HCT116 (cell line): Measurements from ENCODE around the gene HIVEP3. TPM values are rescaled to one million over a fixed set of nuclear protein-coding genes. Genes with fewer than 3 reads are reported as not detected.

Experiments
- ATAC-seq: fragments of 200-7000 bp; cut with Tn5 transposase; 2 replicates; pipeline ENCODE4 v1.9.1; 2020; ENCODE audit warnings: mild to moderate bottlenecking, moderate library complexity
- BruUV-seq: library from RNA; stranded (reverse); fragments of 400-500 nt; replicated peaks from 2 replicates; lab custom pipeline; 2021; lab: Mats Ljungman, UMichigan
- CTCF ChIA-PET: fragments of 300-600 bp; sonication (Branson Sonifier 250); formaldehyde crosslinking; loops from one replicate; lab custom pipeline; 2021; ENCODE audit warnings: antibody characterized with exemption; lab: Charles Lee
- POLR2A ChIA-PET: fragments of 300-600, 350-600 bp; sonication (Branson Sonifier 250); formaldehyde crosslinking; loops from one replicate; lab custom pipeline; 2021; ENCODE audit warnings: antibody characterized with exemption; lab: Charles Lee
- RAD21 ChIA-PET, 2 experiments: fragments of 300-600 bp; sonication (Branson Sonifier 250); formaldehyde crosslinking; loops; one replicate each; lab custom pipeline; 2023; ENCODE audit warnings: low total read pairs in 2 of 2; ENCODE audit not compliant: uncharacterized antibody in 2 of 2, unreplicated experiment in 2 of 2, low non-redundant PET in 1 of 2; lab: Charles Lee
- DNase-seq: peaks from one replicate; pipeline ENCODE4 v3.0.0-alpha.2; 2010; ENCODE audit warnings: low read depth, low spot score
- H2AFZ ChIP-seq: fragments of 200-600 bp; shearing (Covaris generic), sonication (generic); 2 replicates; pipeline ENCODE4 v1.6.1; 2017; ENCODE audit warnings: low read depth, mixed run types, mixed read lengths, antibody characterized with exemption, low read length; ENCODE audit not compliant: poor library complexity, severe bottlenecking
- H3K27ac ChIP-seq: 2 replicates; pipeline ENCODE4 v1.5.1; 2012; ENCODE audit warnings: low read depth, low read length
- H3K27me3 ChIP-seq: fragments of 200-600 bp; sonication (generic); 2 replicates; pipeline ENCODE4 v1.6.1; 2016; ENCODE audit warnings: mixed run types, low read length, mixed read lengths; ENCODE audit not compliant: insufficient read depth
- H3K36me3 ChIP-seq, 2 experiments: fragments of 200-500 bp in 1 of 2; fragments of 200-600 bp in 1 of 2; sonication (Bioruptor generic) in 1 of 2; sonication (generic) in 1 of 2; 2 replicates each; pipeline versions ENCODE4 v1.5.1 to v1.6.1; 2014 to 2016; ENCODE audit warnings: low read length in 2 of 2, inconsistent platforms in 1 of 2, mixed read lengths in 1 of 2, mixed run types in 1 of 2; ENCODE audit not compliant: insufficient read depth in 2 of 2, control insufficient read depth in 1 of 2
- H3K4me1 ChIP-seq, 2 experiments: fragments of 200-600 bp in 1 of 2; sonication (generic) in 1 of 2; 2 replicates each; pipeline versions ENCODE4 v1.5.1 to v1.6.1; 2012 to 2017; ENCODE audit warnings: low read length in 2 of 2, inconsistent platforms in 1 of 2, mild to moderate bottlenecking in 1 of 2, mixed read lengths in 1 of 2, mixed run types in 1 of 2, moderate library complexity in 1 of 2; ENCODE audit not compliant: insufficient read depth in 2 of 2, control insufficient read depth in 1 of 2
- H3K4me2 ChIP-seq: fragments of 200-600 bp; sonication (generic); 2 replicates; pipeline ENCODE4 v1.6.1; 2017; ENCODE audit warnings: mixed run types, low read length, mixed read lengths
- H3K4me3 ChIP-seq, 2 experiments: fragments of 200-600 bp in 1 of 2; sonication (generic) in 1 of 2; replicated peaks in 1 of 2; 2 replicates each; pipeline ENCODE4 v1.5.1; 2011 to 2016; ENCODE audit warnings: low read length in 2 of 2, control low read depth in 1 of 2, low read depth in 1 of 2, mild to moderate bottlenecking in 1 of 2, mixed read lengths in 1 of 2, mixed run types in 1 of 2
- H3K79me2 ChIP-seq: fragments of 200-600 bp; sonication (generic); 2 replicates; pipeline ENCODE4 v1.6.1; 2017; ENCODE audit warnings: mild to moderate bottlenecking, mixed run types, low read length, moderate library complexity, mixed read lengths; ENCODE audit not compliant: insufficient read depth
- H3K9ac ChIP-seq: fragments of 200-600 bp; sonication (generic); 2 replicates; pipeline ENCODE4 v1.6.1; 2016; ENCODE audit warnings: low read length, mixed read lengths
- H3K9me2 ChIP-seq: fragments of 200-600 bp; sonication (generic), shearing (Covaris generic); 2 replicates; pipeline ENCODE4 v1.6.1; 2017; ENCODE audit warnings: mixed run types, mild to moderate bottlenecking, moderate library complexity; ENCODE audit not compliant: insufficient read depth
- H3K9me3 ChIP-seq, 2 experiments: fragments of 200-500 bp in 1 of 2; fragments of 200-600 bp in 1 of 2; sonication (Bioruptor generic) in 1 of 2; sonication (generic) in 1 of 2; 2 replicates each; pipeline ENCODE4 v1.6.1; 2014 to 2017; ENCODE audit warnings: low read length in 2 of 2, mixed read lengths in 2 of 2, inconsistent platforms in 1 of 2, low read depth in 1 of 2, mild to moderate bottlenecking in 1 of 2, mixed run types in 1 of 2, moderate library complexity in 1 of 2; ENCODE audit not compliant: control insufficient read depth in 1 of 2, insufficient read depth in 1 of 2
- H4K20me1 ChIP-seq: fragments of 200-600 bp; sonication (generic), shearing (Covaris generic); 2 replicates; pipeline ENCODE4 v1.6.1; 2017; ENCODE audit warnings: mixed run types, mild to moderate bottlenecking, moderate library complexity; ENCODE audit not compliant: insufficient read depth
- CBX3 ChIP-seq: IDR thresholded peaks from 2 replicates; pipeline ENCODE4 v1.6.1; 2012; ENCODE audit warnings: low read depth
- CEBPB ChIP-seq: IDR thresholded peaks from 2 replicates; pipeline ENCODE4 v1.6.1; 2012; ENCODE audit warnings: low read depth
- FOSL1 ChIP-seq: IDR thresholded peaks from 2 replicates; pipeline ENCODE4 v1.6.1; 2012; ENCODE audit warnings: low read depth
- RAD21 ChIP-seq: IDR thresholded peaks from 2 replicates; pipeline ENCODE4 v1.6.1; 2012; ENCODE audit warnings: low read depth, mild to moderate bottlenecking
- ZNF274 ChIP-seq: fragments of 200-500 bp; sonication (Bioruptor generic); IDR thresholded peaks from 2 replicates; pipeline ENCODE4 v1.6.1; 2014; ENCODE audit warnings: mild to moderate bottlenecking, low read depth, low read length, inconsistent platforms
- intact Hi-C: fragments of 100-400 bp; cut with micrococcal nuclease; formaldehyde crosslinking; loops from 2 replicates; pipeline ENCODE4 v1.10.0; 2022
- total RNA-seq: library from RNA; stranded (reverse); gene quantifications from one replicate; pipeline ENCODE4 v1.2.1, GENCODE V29; 2021; ENCODE audit not compliant: unreplicated experiment
- TF ChIP-seq, protein P1 (sequence below): IDR thresholded peaks from 2 replicates; pipeline ENCODE4 v1.6.1; 2012; ENCODE audit warnings: low read depth
- TF ChIP-seq, protein P2 (sequence below), 3 experiments: fragments of 200-600 bp in 1 of 3; sonication (generic) in 1 of 3; IDR thresholded peaks in 2 of 3; conservative IDR thresholded peaks in 1 of 3; 2 replicates each; pipeline ENCODE4 v1.5.1; 2012 to 2017; ENCODE audit warnings: low read depth in 2 of 3, low read length in 2 of 3, antibody characterized with exemption in 1 of 3, borderline replicate concordance in 1 of 3, control low read depth in 1 of 3, mild to moderate bottlenecking in 1 of 3, mixed read lengths in 1 of 3, mixed run types in 1 of 3, moderate library complexity in 1 of 3; ENCODE audit not compliant: insufficient read depth in 1 of 3
- TF ChIP-seq, protein P3 (sequence below): IDR thresholded peaks from 2 replicates; pipeline ENCODE4 v1.6.1; 2012

HIVEP3 gene
- total RNA-seq, 1 experiment from 2014 or later = 7.1 TPM

DNA sequence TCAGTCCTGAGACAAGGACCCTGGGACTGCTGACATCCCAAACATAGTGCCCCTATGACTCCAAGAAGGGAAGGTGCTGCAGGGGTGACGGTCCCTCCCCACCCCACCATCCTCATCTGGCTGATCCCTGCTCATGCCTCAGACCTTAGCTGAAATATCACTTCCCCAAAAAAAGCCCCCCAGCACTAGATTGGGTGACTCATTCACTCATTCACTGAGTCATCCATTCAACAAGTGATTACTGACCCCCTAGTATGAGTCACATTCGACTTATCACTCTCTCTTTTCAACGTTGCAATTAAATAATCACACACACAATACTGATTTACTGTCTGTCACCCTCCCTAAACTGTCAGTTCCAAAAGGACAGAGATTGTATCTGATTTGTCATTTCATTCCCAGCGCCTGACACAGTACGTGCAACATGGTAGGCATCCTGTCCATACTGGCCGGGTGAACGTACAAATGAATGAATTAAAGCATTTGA is 48.6 kb downstream of the HIVEP3 start (continued):
- TF ChIP-seq, protein P1, sequence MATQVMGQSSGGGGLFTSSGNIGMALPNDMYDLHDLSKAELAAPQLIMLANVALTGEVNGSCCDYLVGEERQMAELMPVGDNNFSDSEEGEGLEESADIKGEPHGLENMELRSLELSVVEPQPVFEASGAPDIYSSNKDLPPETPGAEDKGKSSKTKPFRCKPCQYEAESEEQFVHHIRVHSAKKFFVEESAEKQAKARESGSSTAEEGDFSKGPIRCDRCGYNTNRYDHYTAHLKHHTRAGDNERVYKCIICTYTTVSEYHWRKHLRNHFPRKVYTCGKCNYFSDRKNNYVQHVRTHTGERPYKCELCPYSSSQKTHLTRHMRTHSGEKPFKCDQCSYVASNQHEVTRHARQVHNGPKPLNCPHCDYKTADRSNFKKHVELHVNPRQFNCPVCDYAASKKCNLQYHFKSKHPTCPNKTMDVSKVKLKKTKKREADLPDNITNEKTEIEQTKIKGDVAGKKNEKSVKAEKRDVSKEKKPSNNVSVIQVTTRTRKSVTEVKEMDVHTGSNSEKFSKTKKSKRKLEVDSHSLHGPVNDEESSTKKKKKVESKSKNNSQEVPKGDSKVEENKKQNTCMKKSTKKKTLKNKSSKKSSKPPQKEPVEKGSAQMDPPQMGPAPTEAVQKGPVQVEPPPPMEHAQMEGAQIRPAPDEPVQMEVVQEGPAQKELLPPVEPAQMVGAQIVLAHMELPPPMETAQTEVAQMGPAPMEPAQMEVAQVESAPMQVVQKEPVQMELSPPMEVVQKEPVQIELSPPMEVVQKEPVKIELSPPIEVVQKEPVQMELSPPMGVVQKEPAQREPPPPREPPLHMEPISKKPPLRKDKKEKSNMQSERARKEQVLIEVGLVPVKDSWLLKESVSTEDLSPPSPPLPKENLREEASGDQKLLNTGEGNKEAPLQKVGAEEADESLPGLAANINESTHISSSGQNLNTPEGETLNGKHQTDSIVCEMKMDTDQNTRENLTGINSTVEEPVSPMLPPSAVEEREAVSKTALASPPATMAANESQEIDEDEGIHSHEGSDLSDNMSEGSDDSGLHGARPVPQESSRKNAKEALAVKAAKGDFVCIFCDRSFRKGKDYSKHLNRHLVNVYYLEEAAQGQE = no peak

DNA sequence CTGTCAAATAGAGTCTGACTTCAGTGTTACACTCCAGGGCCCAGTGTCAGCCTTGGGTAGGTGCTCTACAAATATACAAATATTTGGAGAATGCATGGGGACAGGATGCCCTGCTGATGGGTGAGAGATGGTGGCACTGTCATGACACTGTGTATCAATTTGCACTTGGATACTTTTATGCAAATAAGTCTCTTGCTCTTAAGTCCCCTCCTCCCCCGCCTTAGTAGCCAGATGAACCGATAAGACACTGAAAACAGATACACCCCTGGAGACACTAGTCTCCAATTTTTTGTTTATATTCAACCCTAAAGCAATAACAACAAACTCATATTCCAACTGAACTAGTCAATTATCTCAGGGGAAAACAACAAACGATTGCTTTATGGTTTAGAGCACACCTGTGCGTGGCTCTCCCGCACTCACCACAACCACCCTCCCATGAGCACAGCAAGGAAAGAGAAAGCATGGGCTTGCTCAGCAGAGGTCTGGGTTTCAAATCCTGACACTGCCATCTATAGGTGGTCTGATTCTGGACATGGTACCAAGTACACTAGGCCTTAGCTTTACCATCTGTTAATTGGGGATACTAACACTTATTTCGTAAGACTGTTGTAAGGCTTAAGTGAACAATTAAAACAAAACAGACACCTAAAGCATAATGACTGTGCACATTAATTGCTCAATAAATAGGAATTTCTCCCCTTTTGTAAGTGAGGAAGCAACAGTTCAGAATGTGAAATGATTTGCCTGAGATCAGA is 50.3 kb downstream of the HIVEP3 start:
- Histone ChIP-seq H3K27me3 (peaks cover 14% of the 10 kb centered on the region; the same call in 1 of the 2 replicates), H3K9ac (no peak overlapping the region), H3K27ac (no peak overlapping the region), H3K9me2 (no peaks in the 10 kb centered on the region), H3K4me3 (no peak overlapping the region), H3K9me3 (no peaks in the 10 kb centered on the region), H2AFZ (no peak overlapping the region), H4K20me1 (no peaks in the 10 kb centered on the region), H3K4me1 (peaks cover 15 to 25% of the 10 kb centered on the region in 2 experiments), H3K4me2 (no peak overlapping the region), H3K79me2 (no peaks in the 10 kb centered on the region), H3K36me3 (no peaks in the 10 kb centered on the region)
- CTCF ChIA-PET = interaction anchor here (1.0 kb wide), 1 partner anchor 56 kb away, joined by 3 read pairs; no protein-coding TSS in a partner anchor
- POLR2A ChIA-PET = no interaction called here
- intact Hi-C loops = no loop called here
- RAD21 ChIA-PET = no interaction called here
- BruUV-seq = no TSS peak
- peak; percentile 51 for ATAC-seq
- DNase-seq = no peak
- TF ChIP-seq CEBPB (0 out of 2 replicates have a peak, but pooled peaks have one; percentile 19), RAD21 (peak; percentile 59), CBX3 (peak; percentile 64; the same call in 1 of the 2 replicates), FOSL1 (no peak), ZNF274 (no peak)
- TF ChIP-seq, protein P2, sequence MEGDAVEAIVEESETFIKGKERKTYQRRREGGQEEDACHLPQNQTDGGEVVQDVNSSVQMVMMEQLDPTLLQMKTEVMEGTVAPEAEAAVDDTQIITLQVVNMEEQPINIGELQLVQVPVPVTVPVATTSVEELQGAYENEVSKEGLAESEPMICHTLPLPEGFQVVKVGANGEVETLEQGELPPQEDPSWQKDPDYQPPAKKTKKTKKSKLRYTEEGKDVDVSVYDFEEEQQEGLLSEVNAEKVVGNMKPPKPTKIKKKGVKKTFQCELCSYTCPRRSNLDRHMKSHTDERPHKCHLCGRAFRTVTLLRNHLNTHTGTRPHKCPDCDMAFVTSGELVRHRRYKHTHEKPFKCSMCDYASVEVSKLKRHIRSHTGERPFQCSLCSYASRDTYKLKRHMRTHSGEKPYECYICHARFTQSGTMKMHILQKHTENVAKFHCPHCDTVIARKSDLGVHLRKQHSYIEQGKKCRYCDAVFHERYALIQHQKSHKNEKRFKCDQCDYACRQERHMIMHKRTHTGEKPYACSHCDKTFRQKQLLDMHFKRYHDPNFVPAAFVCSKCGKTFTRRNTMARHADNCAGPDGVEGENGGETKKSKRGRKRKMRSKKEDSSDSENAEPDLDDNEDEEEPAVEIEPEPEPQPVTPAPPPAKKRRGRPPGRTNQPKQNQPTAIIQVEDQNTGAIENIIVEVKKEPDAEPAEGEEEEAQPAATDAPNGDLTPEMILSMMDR (IDR thresholded peaks at IDR 0.05 in 2 of 3, conservative IDR thresholded peaks at IDR 0.05 in 1 of 3; ENCODE audit: borderline replicate concordance in 1 of 3, insufficient read depth in 1 of 3, low read depth in 2 of 3, low read length in 2 of 3) = peak in 2 of 3 experiments; percentile 21 to 34; a peak in 3 of 6 replicates
- TF ChIP-seq, protein P3, sequence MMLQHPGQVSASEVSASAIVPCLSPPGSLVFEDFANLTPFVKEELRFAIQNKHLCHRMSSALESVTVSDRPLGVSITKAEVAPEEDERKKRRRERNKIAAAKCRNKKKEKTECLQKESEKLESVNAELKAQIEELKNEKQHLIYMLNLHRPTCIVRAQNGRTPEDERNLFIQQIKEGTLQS = no peak
